Left lung (tissue), 10 donors: ENCODE measurements around the gene FOXK2. TPM values are rescaled to one million over a fixed set of nuclear protein-coding genes. Genes with fewer than 3 reads are reported as not detected.

Source experiments
- ATAC-seq: fragments of 200-7000 bp; cut with Tn5 transposase; one replicate; pipeline ENCODE4 v1.9.1; 2020; ENCODE audit warnings: moderate library complexity
- DNase-seq, 4 donors: peaks; one replicate each; pipeline ENCODE4 v3.0.0-alpha.2; 2013 to 2020
- H3K27ac ChIP-seq, 2 donors: fragments of 200-600 bp; sonication (generic) in 1 of 2; one replicate each; pipeline versions ENCODE4 v1.5.0 to v1.8.0; 2020 to 2021
- H3K27me3 ChIP-seq, 2 donors: fragments of 200-600 bp; sonication (generic) in 1 of 2; one replicate each; pipeline versions ENCODE4 v1.5.0 to v1.8.0; 2020 to 2021
- H3K36me3 ChIP-seq, 2 donors: fragments of 200-600 bp; sonication (generic) in 1 of 2; one replicate each; pipeline versions ENCODE4 v1.5.0 to v1.8.0; 2020 to 2021
- H3K4me1 ChIP-seq, 2 donors: fragments of 200-600 bp; one replicate each; pipeline ENCODE4 v1.8.0; 2021
- H3K4me3 ChIP-seq, 2 donors: fragments of 200-600 bp; sonication (generic) in 1 of 2; one replicate each; pipeline versions ENCODE4 v1.5.0 to v1.8.0; 2020 to 2021; ENCODE audit warnings: mild to moderate bottlenecking in 1 of 2
- H3K9me3 ChIP-seq, 2 donors: fragments of 200-600 bp; sonication (generic) in 1 of 2; one replicate each; pipeline versions ENCODE4 v1.5.0 to v1.8.0; 2020 to 2021
- intact Hi-C, 2 donors: fragments of 100-400 bp; cut with DNase I; formaldehyde crosslinking; loops; one replicate each; pipeline versions ENCODE4 v1.11.2 to v1.14.2; 2022
- polyA plus RNA-seq, 6 donors: library from polyadenylated mRNA; unstranded; fragments of 120-200 nt; gene quantifications; one replicate each; pipeline ENCODE4 v1.2.1, GENCODE V29; 2013; ENCODE audit not compliant: insufficient read length in 6 of 6
- total RNA-seq, 2 donors: library from RNA; stranded (reverse); fragmentation: NEBNext Ultra II Directional; extraction: Animal tissue kit (Norgen Biotek cat#: 25700); gene quantifications; one replicate each; pipeline ENCODE4 v1.2.1, GENCODE V29; 2021
- TF ChIP-seq, protein P1 (sequence below), 2 donors: fragments of 200-600 bp; sonication (generic) in 1 of 2; IDR thresholded peaks; one replicate each; pipeline versions ENCODE4 v1.5.0 to v1.8.0; 2021; ENCODE audit warnings: antibody characterized with exemption in 2 of 2
- donor health status: DM: no; HTN: yes; CAD: no.
- donor health status: DM: no; HTN: no; CAD: no.

Gene FOXK2
- total and polyA plus RNA-seq, 8 donors: 31.2 to 57.0 (median 38.1) TPM

DNA sequence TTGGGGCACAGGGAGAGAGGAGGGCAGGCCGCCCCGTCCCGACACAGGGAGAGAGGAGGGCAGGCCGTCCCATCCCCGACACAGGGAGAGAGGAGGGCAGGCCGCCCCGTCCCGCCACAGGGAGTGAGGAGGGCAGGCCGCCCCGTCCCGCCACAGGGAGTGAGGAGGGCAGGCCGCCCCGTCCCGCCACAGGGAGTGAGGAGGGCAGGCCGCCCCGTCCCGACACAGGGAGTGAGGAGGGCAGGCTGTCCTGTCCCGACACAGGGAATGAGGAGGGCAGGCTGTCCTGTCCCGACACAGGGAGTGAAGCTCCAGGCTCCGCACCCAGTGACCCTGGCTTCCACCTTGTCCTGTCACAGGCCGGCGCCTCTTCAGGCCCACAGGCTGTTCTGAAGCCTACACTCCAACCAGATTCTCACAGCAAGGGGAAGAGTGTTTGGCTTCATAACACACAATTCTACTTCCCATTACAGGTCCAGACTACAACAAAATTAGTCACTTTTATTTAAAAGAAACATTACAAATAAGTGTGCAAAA lies 94.6 kb downstream of the FOXK2 start:
- ATAC-seq: no peak
- H3K36me3 ChIP-seq: peaks cover 0 to 73% of the 10 kb centered on the region in 2 donors

DNA sequence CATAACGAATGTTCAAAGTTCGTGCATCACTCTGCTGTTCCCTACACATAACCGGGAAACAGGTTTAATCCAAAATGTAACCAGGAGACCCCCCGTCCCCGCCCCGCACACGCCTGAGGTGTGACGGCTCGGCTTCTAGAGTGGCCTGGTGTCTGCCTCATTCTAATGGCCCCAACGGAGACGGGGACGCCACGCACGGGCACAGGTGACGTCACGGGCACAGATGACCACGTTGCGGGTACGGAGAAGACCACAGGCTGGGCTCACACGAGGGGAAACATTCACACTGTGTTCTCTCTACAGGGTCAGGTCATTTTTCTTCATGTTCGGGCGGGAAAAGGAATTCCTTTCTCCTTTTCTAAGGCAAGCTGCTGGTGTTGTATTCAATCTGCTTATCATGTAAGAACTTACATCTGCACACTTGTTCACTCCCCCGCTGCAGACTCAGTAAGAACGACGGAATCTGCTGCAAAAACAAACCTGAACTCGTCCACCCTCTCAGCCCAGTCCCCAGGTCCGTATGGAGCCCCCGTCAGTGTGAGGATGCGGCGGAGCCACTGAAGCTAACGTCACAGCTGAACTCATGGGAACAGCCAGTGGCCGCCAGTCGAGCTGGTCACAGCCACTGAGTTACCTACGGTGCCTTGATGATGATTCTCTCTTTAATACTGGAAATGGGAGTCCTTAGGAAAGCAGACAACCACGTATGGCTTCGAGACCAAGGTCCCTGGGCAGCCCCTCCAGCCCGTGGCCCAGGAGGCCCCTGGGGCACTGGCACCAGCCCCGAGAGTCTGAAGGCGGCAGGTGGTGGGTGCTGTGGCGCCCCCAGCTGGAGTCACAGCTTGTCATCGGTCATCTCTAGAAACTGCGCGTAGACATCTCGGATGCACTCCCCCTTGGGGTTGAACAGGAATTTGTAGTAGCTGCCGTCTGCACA lies 95.8 kb downstream of the FOXK2 start:
- Histone ChIP-seq H3K9me3 (no peaks in the 10 kb centered on the region), H3K27ac (no peak overlapping the region), H3K27me3 (no peaks in the 10 kb centered on the region), H3K4me3 (no peak overlapping the region), H3K36me3 (peaks cover 0 to 74% of the 10 kb centered on the region in 2 donors), H3K4me1 (no peaks in the 10 kb centered on the region)
- intact Hi-C loops: no loop called here
- DNase-seq (peak in 1 of 4 donors; percentile 58), ATAC-seq (no peak)
- TF ChIP-seq, protein P1, sequence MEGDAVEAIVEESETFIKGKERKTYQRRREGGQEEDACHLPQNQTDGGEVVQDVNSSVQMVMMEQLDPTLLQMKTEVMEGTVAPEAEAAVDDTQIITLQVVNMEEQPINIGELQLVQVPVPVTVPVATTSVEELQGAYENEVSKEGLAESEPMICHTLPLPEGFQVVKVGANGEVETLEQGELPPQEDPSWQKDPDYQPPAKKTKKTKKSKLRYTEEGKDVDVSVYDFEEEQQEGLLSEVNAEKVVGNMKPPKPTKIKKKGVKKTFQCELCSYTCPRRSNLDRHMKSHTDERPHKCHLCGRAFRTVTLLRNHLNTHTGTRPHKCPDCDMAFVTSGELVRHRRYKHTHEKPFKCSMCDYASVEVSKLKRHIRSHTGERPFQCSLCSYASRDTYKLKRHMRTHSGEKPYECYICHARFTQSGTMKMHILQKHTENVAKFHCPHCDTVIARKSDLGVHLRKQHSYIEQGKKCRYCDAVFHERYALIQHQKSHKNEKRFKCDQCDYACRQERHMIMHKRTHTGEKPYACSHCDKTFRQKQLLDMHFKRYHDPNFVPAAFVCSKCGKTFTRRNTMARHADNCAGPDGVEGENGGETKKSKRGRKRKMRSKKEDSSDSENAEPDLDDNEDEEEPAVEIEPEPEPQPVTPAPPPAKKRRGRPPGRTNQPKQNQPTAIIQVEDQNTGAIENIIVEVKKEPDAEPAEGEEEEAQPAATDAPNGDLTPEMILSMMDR (IDR thresholded peaks at IDR 0.05): no peak

More for the DNA sequence above, 94.6 kb downstream of the FOXK2 start:
- intact Hi-C loops: no loop called here
- Histone ChIP-seq H3K27me3 (no peaks in the 10 kb centered on the region), H3K4me3 (no peak overlapping the region), H3K27ac (no peak overlapping the region), H3K9me3 (no peaks in the 10 kb centered on the region), H3K4me1 (no peaks in the 10 kb centered on the region)
- TF ChIP-seq, protein P1 (IDR thresholded peaks at IDR 0.05): no peak
- DNase-seq: peak in 1 of 4 donors; percentile 47

DNA sequence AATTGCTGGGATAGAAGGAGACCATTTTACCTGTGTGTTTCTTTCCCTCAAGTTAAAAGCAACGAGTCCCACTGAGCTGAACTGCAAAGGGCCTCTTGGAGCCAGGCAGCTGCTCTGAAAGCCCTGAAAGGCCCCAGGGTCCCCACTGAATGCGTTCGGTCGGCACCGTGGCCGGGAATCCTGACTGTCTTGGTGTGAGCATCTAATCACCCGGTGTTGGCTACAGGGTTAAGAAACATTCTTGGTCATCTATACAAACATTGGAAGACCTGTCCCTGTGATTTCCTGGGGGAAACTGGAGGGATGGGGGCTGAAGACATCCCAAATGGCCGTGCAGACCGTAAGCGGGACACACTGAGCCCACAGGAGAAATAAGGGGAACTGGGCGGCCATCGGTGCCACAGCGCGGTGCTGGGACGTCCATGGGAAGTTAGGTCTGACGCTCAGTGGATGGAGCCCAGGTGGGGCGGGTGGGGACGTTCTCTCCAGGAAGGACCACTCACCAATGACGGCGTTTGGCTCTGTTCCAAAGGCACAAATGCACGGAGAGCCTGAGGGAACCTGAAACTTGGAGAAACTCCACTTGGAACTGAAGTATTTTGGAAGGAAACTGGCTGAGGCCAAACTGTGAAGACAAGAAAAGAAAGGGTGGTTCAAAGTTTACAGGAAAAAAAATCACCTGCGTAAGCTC lies 96.6 kb downstream of the FOXK2 start:
- no peak overlapping the region for H3K27ac ChIP-seq
- H3K27me3 ChIP-seq: no peaks in the 10 kb centered on the region
- H3K9me3 ChIP-seq: no peaks in the 10 kb centered on the region
- ATAC-seq (no peak), DNase-seq (peak in 1 of 4 donors; percentile 49)
- H3K4me1 ChIP-seq: no peaks in the 10 kb centered on the region
- no peak overlapping the region for H3K4me3 ChIP-seq
- peaks cover 0 to 82% of the 10 kb centered on the region in 2 donors for H3K36me3 ChIP-seq
- intact Hi-C loops: no loop called here
- TF ChIP-seq, protein P1 (IDR thresholded peaks at IDR 0.05): no peak

DNA sequence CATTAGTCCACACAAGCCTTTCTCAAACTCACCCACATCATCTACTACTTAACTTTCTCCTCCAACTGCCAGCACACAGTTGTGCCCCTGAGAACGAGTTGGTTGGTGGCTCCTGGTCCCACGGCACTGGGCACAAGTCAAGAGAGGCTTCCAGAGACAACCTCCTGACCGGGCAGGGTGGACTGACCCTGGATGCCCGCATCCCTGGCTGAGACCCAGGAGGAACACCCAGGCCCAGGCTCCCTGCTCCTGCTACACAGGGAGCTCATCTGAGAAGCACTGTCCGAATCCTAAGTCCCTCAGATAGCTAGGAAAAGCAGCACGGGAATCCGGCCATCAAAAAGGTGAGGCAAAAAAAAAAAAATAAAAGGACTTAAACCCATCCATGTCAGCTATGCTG lies 99.7 kb downstream of the FOXK2 start:
- TF ChIP-seq, protein P1 (IDR thresholded peaks at IDR 0.05): no peak
- no peaks in the 10 kb centered on the region for H3K27me3 ChIP-seq
- no peaks in the 10 kb centered on the region for H3K9me3 ChIP-seq
- no peak for ATAC-seq
- no peaks in the 10 kb centered on the region for H3K4me1 ChIP-seq
- H3K36me3 ChIP-seq: peaks cover 0 to 98% of the 10 kb centered on the region in 2 donors
- intact Hi-C loops: no loop called here
- H3K4me3 ChIP-seq: no peak overlapping the region
- no peak overlapping the region for H3K27ac ChIP-seq
- peak in 1 of 4 donors; percentile 31 for DNase-seq

DNA sequence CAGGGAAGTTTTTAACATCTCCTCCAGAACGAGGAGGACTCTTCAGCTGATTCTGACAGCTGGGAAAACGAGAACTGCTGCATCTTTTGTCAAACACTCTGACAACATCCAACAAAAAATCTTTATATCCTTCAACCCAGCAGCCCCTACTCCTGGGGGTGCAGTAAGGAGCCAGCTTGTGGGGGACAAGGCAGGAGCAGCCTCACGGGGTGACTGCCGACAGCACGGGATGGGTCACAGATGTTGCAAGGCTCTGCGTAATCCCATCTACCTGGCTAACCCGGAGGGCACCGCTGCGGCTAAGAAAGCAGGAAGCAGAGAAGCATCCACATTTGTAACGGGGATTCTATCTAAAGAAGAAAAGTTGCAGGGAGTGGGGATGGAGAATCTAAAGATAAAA lies 100.1 kb downstream of the FOXK2 start:
- Histone ChIP-seq H3K4me1 (no peaks in the 10 kb centered on the region), H3K36me3 (peaks cover 0 to 98% of the 10 kb centered on the region in 2 donors), H3K27me3 (no peaks in the 10 kb centered on the region), H3K27ac (no peak overlapping the region), H3K4me3 (no peak overlapping the region), H3K9me3 (no peaks in the 10 kb centered on the region)
- ATAC-seq (no peak), DNase-seq (peak in 1 of 4 donors; percentile 24)
- intact Hi-C loops: no loop called here
- TF ChIP-seq, protein P1 (IDR thresholded peaks at IDR 0.05): no peak
